NCI-H69 (cell line): ENCODE measurements around the gene BMP5.

Experiments
- DNase-seq: peaks from one replicate; lab custom pipeline; 2025; lab: John Stamatoyannopoulos, UW

Gene BMP5

GRCh38 chr6:55872866-55873265 lies 2.5 kb downstream of the BMP5 start:
- DNase-seq = no peak

- DNase-seq = no peak
Measured at GRCh38 chr6:55870181-55870813, 5.1 kb downstream of the BMP5 start.

GRCh38 chr6:55869674-55870073 lies 5.7 kb downstream of the BMP5 start:
- DNase-seq = peak; percentile 43

- peak; percentile 55 for DNase-seq
Measured at GRCh38 chr6:55868771-55869479, 6.5 kb downstream of the BMP5 start.

- no peak for DNase-seq
Measured at GRCh38 chr6:55868176-55868575, 7.2 kb downstream of the BMP5 start.

GRCh38 chr6:55866128-55866527 lies 9.3 kb downstream of the BMP5 start:
- no peak for DNase-seq

- DNase-seq = no peak
Measured at GRCh38 chr6:55853008-55854001, 22.1 kb downstream of the BMP5 start.

GRCh38 chr6:55841341-55841740 lies 34.0 kb downstream of the BMP5 start:
- DNase-seq = no peak

- no peak for DNase-seq
Measured at GRCh38 chr6:55839080-55839479, 36.3 kb downstream of the BMP5 start.

GRCh38 chr6:55836945-55837344 lies 38.4 kb downstream of the BMP5 start:
- DNase-seq = no peak

- DNase-seq = no peak
Measured at GRCh38 chr6:55836481-55836880, 38.9 kb downstream of the BMP5 start.

GRCh38 chr6:55835220-55835619 lies 40.2 kb downstream of the BMP5 start:
- no peak for DNase-seq

- DNase-seq = no peak
Measured at GRCh38 chr6:55833284-55833683, 42.1 kb downstream of the BMP5 start.

GRCh38 chr6:55827818-55828522 lies 47.4 kb downstream of the BMP5 start:
- no peak for DNase-seq

- DNase-seq = no peak
Measured at GRCh38 chr6:55826941-55827340, 48.4 kb downstream of the BMP5 start.

GRCh38 chr6:55825402-55826051 lies 49.9 kb downstream of the BMP5 start:
- DNase-seq = no peak

- no peak for DNase-seq
Measured at GRCh38 chr6:55822815-55823214, 52.6 kb downstream of the BMP5 start.

- DNase-seq = no peak
Measured at GRCh38 chr6:55822005-55822404, 53.4 kb downstream of the BMP5 start.

GRCh38 chr6:55820696-55821095 lies 54.7 kb downstream of the BMP5 start:
- DNase-seq = no peak

GRCh38 chr6:55819811-55820210 lies 55.6 kb downstream of the BMP5 start:
- no peak for DNase-seq

- DNase-seq = no peak
Measured at GRCh38 chr6:55818482-55818881, 56.9 kb downstream of the BMP5 start.
